ENCODE data around the gene PTPRC.

Gene PTPRC

GRCh38 chr1:198774421-198774820 is 135.6 kb downstream of the PTPRC start:
- no peak for TF ChIP-seq TEAD4 (IDR thresholded peaks at IDR 0.05)
- TF ChIP-seq NFIC (IDR thresholded peaks at IDR 0.05): no peak

DNA sequence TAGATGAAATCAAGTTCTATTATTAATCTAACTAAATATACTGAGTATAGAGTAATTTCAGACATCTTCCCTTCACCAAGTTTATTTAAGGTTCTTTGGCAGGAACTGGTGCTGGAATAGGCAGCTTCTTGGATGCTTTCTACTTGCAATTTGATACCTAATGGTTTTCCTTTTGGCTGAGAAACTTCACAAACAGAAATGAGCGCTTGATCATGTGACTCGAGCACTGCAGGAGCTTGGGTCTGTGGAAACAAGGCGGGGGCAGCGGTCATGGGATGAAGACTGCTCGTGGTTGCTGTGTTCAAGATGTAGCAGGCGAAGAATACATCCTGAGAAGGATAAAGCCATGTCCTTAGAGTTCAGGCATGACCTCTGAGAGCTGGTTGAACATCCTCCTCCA is 136.8 kb downstream of the PTPRC start:
- TF ChIP-seq CEBPB (IDR thresholded peaks at IDR 0.05): no peak
- TF ChIP-seq ZBTB7A (IDR thresholded peaks at IDR 0.05; ENCODE audit: low read depth): no peak
- no peak for TF ChIP-seq YY1 (IDR thresholded peaks at IDR 0.05; ENCODE audit: low read depth)
- no peak for TF ChIP-seq TEAD4 (IDR thresholded peaks at IDR 0.05)
- TF ChIP-seq CREB1 (IDR thresholded peaks at IDR 0.05; ENCODE audit: low read depth): no peak
- TF ChIP-seq USF1 (IDR thresholded peaks at IDR 0.05): no peak
- no peak for TF ChIP-seq RAD21 (IDR thresholded peaks at IDR 0.05; ENCODE audit: low read depth)
- TF ChIP-seq, protein P1, sequence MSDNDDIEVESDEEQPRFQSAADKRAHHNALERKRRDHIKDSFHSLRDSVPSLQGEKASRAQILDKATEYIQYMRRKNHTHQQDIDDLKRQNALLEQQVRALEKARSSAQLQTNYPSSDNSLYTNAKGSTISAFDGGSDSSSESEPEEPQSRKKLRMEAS (IDR thresholded peaks at IDR 0.05): no peak
- no peak for TF ChIP-seq FOXM1 (IDR thresholded peaks at IDR 0.05; ENCODE audit: borderline replicate concordance, low read depth)
- TF ChIP-seq NFIC (IDR thresholded peaks at IDR 0.05): no peak
- TF ChIP-seq EP300 (IDR thresholded peaks at IDR 0.05; ENCODE audit: borderline replicate concordance): no peak

- TF ChIP-seq TAF1 (IDR thresholded peaks at IDR 0.05; ENCODE audit: low read depth): no peak
- no peak for TF ChIP-seq TCF12 (IDR thresholded peaks at IDR 0.05; ENCODE audit: low read depth)
- no peak for TF ChIP-seq YY1 (IDR thresholded peaks at IDR 0.05; ENCODE audit: low read depth)
- TF ChIP-seq USF1 (IDR thresholded peaks at IDR 0.05): no peak
- TF ChIP-seq, protein P1 (IDR thresholded peaks at IDR 0.05): no peak
- no peak for TF ChIP-seq RAD21 (IDR thresholded peaks at IDR 0.05; ENCODE audit: low read depth)
- no peak for TF ChIP-seq EP300 (IDR thresholded peaks at IDR 0.05; ENCODE audit: borderline replicate concordance)
- TF ChIP-seq CEBPB (IDR thresholded peaks at IDR 0.05): no peak
- TF ChIP-seq ZBTB7A (IDR thresholded peaks at IDR 0.05; ENCODE audit: low read depth): no peak
- no peak for TF ChIP-seq EGR1 (IDR thresholded peaks at IDR 0.05)
- no peak for TF ChIP-seq FOXM1 (IDR thresholded peaks at IDR 0.05; ENCODE audit: borderline replicate concordance, low read depth)
Measured at GRCh38 chr1:198776602-198777029, 137.8 kb downstream of the PTPRC start.

DNA sequence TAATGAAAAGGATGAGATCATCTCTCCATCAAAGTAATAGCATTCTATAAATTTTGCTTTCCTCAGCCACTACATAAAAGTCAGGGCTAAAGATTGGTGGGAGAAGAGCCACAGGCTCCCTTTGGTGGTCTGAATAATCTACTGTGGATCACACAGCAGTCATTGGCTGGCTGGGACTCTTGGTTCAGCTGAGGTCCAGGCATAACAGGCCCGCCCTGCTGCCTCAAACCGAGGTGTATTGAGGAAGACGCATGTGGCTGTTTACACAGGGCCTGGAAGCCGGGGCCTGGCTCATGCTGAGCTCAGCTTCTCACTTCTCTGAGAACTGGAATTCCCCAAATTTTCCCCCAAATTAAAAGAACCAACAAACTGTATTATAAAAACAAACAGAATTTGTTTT is 139.2 kb downstream of the PTPRC start:
- TF ChIP-seq EP300 (IDR thresholded peaks at IDR 0.05; ENCODE audit: borderline replicate concordance) (no peak), YY1 (IDR thresholded peaks at IDR 0.05; ENCODE audit: low read depth) (no peak), TEAD4 (IDR thresholded peaks at IDR 0.05) (no peak), NFIC (IDR thresholded peaks at IDR 0.05) (no peak), RAD21 (IDR thresholded peaks at IDR 0.05; ENCODE audit: low read depth) (no peak), USF1 (IDR thresholded peaks at IDR 0.05) (no peak), FOXM1 (IDR thresholded peaks at IDR 0.05; ENCODE audit: borderline replicate concordance, low read depth) (no peak), TAF1 (IDR thresholded peaks at IDR 0.05; ENCODE audit: low read depth) (no peak), CEBPB (IDR thresholded peaks at IDR 0.05) (no peak), EGR1 (IDR thresholded peaks at IDR 0.05) (no peak), TCF12 (IDR thresholded peaks at IDR 0.05; ENCODE audit: low read depth) (no peak), CREB1 (IDR thresholded peaks at IDR 0.05; ENCODE audit: low read depth) (no peak), ZBTB7A (IDR thresholded peaks at IDR 0.05; ENCODE audit: low read depth) (no peak)
- TF ChIP-seq, protein P2, sequence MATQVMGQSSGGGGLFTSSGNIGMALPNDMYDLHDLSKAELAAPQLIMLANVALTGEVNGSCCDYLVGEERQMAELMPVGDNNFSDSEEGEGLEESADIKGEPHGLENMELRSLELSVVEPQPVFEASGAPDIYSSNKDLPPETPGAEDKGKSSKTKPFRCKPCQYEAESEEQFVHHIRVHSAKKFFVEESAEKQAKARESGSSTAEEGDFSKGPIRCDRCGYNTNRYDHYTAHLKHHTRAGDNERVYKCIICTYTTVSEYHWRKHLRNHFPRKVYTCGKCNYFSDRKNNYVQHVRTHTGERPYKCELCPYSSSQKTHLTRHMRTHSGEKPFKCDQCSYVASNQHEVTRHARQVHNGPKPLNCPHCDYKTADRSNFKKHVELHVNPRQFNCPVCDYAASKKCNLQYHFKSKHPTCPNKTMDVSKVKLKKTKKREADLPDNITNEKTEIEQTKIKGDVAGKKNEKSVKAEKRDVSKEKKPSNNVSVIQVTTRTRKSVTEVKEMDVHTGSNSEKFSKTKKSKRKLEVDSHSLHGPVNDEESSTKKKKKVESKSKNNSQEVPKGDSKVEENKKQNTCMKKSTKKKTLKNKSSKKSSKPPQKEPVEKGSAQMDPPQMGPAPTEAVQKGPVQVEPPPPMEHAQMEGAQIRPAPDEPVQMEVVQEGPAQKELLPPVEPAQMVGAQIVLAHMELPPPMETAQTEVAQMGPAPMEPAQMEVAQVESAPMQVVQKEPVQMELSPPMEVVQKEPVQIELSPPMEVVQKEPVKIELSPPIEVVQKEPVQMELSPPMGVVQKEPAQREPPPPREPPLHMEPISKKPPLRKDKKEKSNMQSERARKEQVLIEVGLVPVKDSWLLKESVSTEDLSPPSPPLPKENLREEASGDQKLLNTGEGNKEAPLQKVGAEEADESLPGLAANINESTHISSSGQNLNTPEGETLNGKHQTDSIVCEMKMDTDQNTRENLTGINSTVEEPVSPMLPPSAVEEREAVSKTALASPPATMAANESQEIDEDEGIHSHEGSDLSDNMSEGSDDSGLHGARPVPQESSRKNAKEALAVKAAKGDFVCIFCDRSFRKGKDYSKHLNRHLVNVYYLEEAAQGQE (IDR thresholded peaks at IDR 0.05; ENCODE audit: low read depth): no peak
- TF ChIP-seq, protein P1 (IDR thresholded peaks at IDR 0.05): no peak

- TF ChIP-seq ZBTB7A (IDR thresholded peaks at IDR 0.05; ENCODE audit: low read depth): no peak
- no peak for TF ChIP-seq CEBPB (IDR thresholded peaks at IDR 0.05)
- TF ChIP-seq USF1 (IDR thresholded peaks at IDR 0.05): no peak
- TF ChIP-seq TAF1 (IDR thresholded peaks at IDR 0.05; ENCODE audit: low read depth): no peak
- no peak for TF ChIP-seq CREB1 (IDR thresholded peaks at IDR 0.05; ENCODE audit: low read depth)
- TF ChIP-seq, protein P2 (IDR thresholded peaks at IDR 0.05; ENCODE audit: low read depth): no peak
- TF ChIP-seq NFIC (IDR thresholded peaks at IDR 0.05): no peak
- no peak for TF ChIP-seq TEAD4 (IDR thresholded peaks at IDR 0.05)
- TF ChIP-seq RAD21 (IDR thresholded peaks at IDR 0.05; ENCODE audit: low read depth): no peak
- no peak for TF ChIP-seq EGR1 (IDR thresholded peaks at IDR 0.05)
- no peak for TF ChIP-seq TCF12 (IDR thresholded peaks at IDR 0.05; ENCODE audit: low read depth)
- TF ChIP-seq FOXM1 (IDR thresholded peaks at IDR 0.05; ENCODE audit: borderline replicate concordance, low read depth): no peak
- TF ChIP-seq, protein P1 (IDR thresholded peaks at IDR 0.05): no peak
- TF ChIP-seq YY1 (IDR thresholded peaks at IDR 0.05; ENCODE audit: low read depth): no peak
- TF ChIP-seq EP300 (IDR thresholded peaks at IDR 0.05; ENCODE audit: borderline replicate concordance): no peak
Measured at GRCh38 chr1:198780376-198780775, 141.5 kb downstream of the PTPRC start.

Data from Ishikawa (cell line).